Epithelial cell of proximal tubule (primary cell): ENCODE measurements around the gene KBTBD6. TPM values are rescaled to one million over a fixed set of nuclear protein-coding genes. Genes with fewer than 3 reads are reported as not detected.

Experiments
- DNase-seq: peaks from one replicate; pipeline ENCODE4 v3.0.0-alpha.2; 2011; ENCODE audit warnings: low read depth
- H3K4me3 ChIP-seq: 2 replicates; pipeline ENCODE4 v1.5.1; 2011; ENCODE audit warnings: low read depth, mild to moderate bottlenecking, low read length
- CTCF ChIP-seq: conservative IDR thresholded peaks from 2 replicates; pipeline ENCODE4 v1.5.1; 2012; ENCODE audit warnings: low read depth, mild to moderate bottlenecking, low read length
- total RNA-seq: library from RNA; depleted of rRNA; stranded (reverse); fragments of >200 nt; gene quantifications from 2 replicates; pipeline ENCODE4 v1.2.3, GENCODE V29; 2015

Gene KBTBD6
- total RNA-seq, 1 donor from 2014 or later, result 5.6 TPM

GRCh38 chr13:41148419-41149283 lies 16.0 kb upstream of the KBTBD6 start:
- TF ChIP-seq CTCF, result no peak
- no peak for DNase-seq
- H3K4me3 ChIP-seq, result no peak overlapping the region

DNA sequence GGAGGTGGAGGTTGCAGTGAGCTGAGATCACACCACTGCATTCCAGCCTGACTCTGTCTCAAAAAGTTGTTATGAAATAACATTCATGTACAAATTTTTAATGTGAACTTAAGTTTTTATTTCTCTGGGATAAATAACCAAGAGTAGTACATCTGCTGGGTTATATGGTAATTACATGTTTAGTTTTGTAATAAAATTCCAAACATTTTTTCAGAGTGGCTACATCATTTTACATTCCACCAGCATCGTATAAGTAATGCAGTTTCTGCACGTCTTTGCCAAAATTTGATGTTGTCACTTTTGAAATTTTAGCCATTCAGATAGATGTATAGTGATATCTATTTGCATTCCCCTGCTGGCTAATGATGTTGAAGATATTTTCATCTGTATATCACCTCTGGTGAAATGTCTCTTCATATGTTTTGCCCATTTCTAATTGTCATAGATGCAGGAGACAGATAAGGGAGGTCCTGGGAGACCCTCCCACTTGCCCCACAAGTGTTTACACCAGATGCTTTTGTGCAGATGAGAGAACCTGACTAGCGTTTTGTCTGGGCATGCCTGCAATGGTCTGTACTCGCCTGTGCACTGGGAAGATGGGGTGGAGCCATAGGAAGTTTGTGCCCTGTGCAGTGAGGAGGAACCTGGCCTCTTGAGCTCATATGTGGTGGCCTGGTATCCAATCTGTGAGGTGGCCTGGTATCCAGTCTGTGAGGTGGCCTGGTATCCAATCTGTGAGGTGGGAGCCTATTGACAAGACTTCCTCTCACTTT lies 12.7 kb upstream of the KBTBD6 start:
- no peak for TF ChIP-seq CTCF
- DNase-seq, result no peak
- no peak overlapping the region for H3K4me3 ChIP-seq

GRCh38 chr13:41144576-41144975 lies 12.0 kb upstream of the KBTBD6 start:
- TF ChIP-seq CTCF, result no peak
- no peak overlapping the region for H3K4me3 ChIP-seq
- DNase-seq, result no peak

DNA sequence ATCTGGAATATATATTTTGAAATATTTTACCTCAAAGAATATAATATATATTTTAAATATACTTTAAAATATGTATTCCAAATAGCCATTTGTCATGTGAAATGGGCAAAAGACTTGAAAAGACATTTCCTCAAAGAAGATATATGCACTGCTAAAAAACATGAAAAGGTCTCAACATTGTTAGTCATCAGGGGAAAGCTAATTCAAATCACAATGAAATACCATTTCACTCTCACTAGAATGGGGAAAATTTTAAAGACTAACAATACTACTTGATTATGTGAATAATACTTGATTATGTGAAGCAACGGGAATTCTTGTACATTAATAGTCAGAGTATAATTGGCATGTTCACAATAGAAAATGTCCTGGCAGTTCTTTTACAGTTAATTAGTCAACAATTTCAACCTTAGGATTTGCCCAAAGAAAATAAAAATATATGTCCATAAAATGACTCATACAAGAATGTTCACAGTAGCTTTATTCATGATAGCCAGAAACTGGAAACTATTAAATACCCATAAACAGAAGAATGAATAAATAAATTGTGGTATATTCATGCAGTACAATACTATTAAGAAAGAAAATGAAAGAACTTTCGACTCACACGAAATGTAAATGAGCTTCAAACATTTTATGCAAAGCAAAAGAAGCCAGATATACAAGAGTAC lies 6.8 kb upstream of the KBTBD6 start:
- TF ChIP-seq CTCF, result no peak
- no peak overlapping the region for H3K4me3 ChIP-seq
- DNase-seq, result peak; percentile 46

- peak; percentile 82 for DNase-seq
- H3K4me3 ChIP-seq, result no peak overlapping the region
- no peak for TF ChIP-seq CTCF
These were observed 5.3 kb upstream of the KBTBD6 start for GRCh38 chr13:41137951-41138350.

GRCh38 chr13:41137241-41137640 lies 4.6 kb upstream of the KBTBD6 start:
- H3K4me3 ChIP-seq, result no peak overlapping the region
- no peak for DNase-seq
- TF ChIP-seq CTCF, result no peak
